Stimulated activated CD4-positive, alpha-beta T cell treated with anti-CD3 and anti-CD28 coated beads, Interleukin-12 subunit alpha, Interleukin-12 subunit beta, amount 100 ng/mL, for 48 hours (primary cell): ENCODE measurements around the gene GPATCH2L.

Experiments used
- DNase-seq, 3 donors: peaks; one replicate each; pipeline ENCODE4 v3.0.0-alpha.2; 2020; ENCODE audit warnings: low read depth in 2 of 3, low spot score in 1 of 3

Gene GPATCH2L

DNA sequence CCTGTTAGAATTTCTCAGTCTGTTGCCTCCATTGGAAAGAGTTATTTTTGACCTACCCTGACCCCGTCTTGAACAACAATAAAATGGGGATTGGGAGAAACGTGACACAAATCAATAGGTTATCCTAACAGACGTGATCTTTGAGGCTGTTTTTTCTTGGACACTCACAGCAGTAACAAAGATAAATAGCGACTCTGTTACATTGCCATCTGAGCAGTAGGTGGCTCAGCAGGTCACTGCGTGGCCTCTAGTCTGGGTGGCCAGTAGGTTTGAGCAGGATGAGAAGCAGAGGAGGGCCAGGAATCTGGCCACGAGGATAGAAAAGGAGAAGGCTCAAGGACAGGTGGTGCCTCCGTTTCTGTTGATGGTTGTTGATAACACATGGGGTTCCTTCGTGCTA, 101.4 kb downstream of the GPATCH2L start:
- no peak for DNase-seq

DNA sequence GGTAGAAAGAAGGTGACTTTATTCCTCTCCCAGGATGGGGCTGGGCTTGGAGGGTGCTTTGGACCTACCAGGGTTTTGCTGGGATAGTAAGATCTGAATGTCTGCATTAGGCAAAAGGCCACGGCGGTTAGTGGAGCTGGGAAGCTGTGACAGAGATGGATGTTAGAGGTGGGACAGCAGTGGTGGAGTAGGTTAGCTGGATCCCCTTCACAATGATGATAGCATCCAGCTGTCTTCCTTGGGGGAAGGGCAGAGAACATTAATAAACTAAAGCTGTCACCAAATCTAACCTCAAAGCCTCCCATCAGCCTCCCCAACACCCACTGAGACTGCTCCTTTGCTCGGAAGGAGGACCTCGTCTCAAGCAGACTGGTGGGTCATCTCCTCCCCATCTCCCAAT, 104.8 kb downstream of the GPATCH2L start:
- DNase-seq = no peak

DNA sequence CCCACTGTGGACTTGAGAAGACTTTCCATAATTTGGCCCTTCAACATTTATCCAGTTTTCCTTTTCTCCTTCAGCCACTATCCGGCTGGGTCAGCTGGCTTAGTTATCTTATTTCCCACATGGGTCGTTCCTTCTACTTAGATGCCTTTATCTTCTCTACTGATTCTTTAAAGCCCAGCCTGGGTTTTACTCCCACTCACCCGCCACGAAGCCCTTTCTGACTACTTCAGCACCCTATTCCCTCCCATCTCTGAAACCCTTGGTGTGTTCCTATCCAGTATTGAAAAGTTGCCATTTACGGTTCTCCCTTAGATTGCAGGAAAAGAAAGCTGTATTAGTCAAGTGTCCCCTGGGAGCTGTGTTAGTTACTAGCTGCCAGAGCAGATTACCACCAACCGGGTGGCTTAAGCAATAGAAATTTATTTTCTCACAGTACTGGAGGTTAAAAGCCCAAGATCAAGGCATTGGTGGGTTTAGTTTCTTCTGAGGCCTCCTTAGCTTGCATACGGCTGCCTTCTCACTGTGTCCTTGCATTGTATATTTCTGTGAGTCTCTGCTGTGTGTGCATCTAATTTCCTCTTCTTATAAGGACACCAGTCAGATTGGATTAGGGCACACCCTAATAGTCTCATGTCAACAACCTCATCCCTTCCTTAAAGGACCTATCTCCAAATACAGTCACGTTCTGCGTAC, 105.5 kb downstream of the GPATCH2L start:
- no peak for DNase-seq

DNA sequence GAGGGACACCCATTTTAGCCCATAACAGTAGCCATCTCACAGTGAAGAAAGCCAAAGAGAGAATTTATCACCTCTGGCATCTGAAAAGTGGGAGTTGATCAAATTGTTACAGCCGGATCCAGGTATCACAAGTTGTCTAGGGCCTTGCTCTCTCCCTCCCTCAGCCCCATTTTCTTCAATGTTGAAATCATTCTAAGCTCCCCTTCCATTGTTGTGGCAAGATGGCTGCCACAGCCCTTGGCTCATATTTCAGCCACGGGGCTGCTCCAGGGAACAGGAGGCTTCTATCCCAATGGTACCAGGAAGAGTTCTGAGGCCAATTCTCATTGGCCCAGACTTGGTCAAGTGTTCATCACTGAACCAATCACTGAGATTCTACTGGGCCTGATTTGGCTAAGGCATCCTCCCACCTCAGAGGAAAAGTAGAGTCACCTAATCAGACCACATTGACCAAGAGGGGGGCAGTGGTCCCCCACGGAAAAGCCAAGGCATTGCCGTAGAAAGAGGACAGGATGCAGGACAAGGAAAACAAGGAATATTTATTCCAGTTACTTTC, 106.2 kb downstream of the GPATCH2L start:
- DNase-seq = no peak

DNA sequence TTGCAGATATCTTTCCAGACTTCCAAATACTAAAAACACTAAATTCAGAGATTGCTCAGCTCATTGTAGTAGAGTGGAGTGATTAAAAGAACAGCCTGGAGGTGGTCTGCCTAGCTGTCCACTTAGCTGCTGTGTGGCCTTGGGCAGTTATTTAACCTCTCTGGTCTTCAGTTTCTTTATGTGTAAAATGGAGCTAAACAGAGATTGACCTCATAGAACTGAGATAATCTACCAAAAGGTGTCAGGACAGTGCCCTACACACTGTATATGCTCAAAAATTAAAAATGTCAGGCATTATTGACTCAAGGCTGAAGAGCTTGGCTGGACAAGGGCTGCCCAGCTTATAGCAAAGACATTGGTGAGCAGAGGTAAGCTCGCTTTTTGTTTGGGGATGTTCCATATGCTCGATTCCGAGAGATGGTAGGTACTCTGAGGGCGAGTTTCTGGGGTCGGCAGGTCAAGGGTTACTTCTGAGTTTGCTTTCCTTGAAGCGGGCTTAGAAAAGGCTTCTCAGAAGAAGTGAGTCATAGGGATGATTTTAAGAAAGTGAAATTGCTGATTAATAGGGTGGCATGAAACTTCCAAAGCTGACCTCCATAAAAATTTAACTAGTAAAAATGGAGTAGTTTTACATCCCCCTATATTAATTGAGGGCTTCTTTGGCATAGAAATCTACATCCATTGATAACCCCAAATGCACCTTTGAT, 107.5 kb downstream of the GPATCH2L start:
- no peak for DNase-seq

DNA sequence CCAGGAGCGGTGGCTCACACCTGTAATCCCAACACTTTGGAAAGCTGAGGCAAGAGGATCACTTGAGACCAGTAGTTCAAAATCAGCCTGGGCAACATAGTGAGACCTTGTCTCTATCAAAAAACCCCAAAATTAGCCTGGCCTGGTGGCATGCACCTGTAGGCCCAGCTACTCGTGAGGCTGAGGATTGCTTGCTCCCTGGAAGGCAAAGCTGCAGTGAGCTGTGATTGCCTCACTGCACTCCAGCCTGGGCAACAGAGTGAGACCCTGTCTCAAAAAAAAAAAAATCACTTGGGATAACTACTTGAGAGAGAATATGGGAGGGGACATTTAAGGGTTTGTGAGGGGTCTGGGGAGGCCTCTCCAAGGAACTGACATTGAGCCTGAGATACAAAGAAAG, 109.0 kb downstream of the GPATCH2L start:
- DNase-seq = no peak

DNA sequence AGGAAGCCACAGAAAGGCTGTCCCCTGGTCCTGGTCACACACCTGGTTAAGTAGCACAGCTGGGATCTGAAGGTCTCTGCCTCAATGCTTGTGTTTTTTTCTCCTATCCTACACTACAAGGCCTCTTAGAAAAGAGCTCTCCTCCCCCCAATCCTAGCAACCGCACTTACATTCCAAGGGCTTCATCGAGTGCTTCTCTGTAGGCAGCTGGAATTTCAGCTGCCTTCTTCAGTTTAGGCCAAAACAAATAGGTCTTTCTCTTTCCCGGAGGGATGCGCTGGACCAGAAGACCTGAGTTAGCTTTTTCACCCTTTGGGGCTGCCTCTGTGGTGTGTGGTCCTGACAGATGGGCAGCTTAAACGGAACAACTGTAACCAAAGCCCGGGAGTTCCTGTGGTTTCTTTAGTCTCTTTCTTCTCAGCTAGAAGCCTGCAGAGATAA, 109.7 kb downstream of the GPATCH2L start:
- DNase-seq = no peak

DNA sequence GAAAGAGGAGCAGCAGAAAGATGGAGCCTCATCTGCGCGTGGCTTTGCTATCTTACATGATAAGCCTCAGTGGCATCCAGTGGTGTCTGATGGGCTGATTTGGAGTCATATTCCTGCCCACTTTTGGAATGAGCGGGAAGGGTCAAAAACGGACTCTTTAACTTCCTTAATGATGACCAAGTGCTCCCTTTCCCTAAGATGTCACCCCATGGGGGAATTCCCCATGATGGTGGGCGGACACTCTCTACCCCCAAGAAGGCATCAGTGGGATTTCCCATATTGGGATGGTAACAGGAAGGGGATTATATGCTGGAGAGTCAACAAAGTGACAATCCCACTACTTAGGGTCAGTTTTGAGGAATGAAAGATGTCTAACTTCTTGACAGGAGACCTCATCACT, 110.9 kb downstream of the GPATCH2L start:
- no peak for DNase-seq
